HG03378 (cell line): ENCODE data around the gene LBHD1.
"Not testable (repeated sequence)": the region's sequence is repeated elsewhere in the genome, so short reads cannot be mapped to it uniquely, and the experiment has no call there.

ENCODE experiments used
- ATAC-seq: cut with Tn5 transposase; IDR thresholded peaks from one replicate; pipeline ENCODE4 v1.9.1; 2021; ENCODE audit warnings: mild to moderate bottlenecking, moderate library complexity; ENCODE audit not compliant: unreplicated experiment

Gene LBHD1

DNA sequence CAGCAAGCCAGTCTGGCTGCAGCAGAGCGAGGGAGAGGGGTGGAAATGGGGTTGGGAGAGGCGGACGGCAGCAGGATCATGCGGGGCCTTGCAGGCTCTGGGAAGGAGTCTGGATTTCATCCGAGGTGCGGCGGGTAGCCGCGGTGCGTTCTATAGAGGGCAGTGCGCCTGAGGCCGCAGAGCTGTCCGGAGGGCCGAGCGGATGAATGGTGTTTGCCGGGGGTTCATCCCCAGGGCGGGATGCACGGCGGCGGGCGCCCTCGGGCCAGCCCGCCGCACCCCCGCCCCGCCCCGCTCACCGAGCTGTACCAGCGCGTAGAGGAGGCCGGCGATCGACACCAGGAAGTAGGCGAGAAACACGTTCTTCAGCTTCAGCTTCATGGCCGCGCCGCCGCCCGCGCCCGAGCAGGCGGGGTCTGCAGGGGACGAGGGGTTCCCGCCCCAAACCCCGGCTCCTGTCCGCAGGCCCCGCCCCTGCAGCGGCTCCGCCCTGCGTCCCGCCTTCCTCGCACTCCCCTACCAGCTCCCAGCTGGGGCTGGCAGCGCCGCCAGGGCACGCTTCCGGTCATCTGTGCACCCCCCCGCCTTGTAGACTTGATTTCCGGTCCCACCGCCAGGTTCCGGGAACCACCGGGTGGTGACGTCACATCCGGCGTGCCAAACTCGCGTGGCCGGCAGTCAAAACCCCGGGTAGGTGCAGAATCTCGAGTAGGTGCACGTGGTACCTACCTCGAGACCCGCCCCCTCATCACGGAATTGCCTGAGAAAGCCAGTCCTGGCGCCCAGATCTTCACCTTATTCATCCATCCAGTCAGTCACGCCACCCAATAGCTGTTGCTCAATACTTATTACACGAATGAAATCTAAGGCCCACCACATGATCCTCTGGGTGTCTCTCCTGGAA is 50.2 kb downstream of the LBHD1 start, which contains the start of gene B3GAT3:
TSS of gene B3GAT3 (minus strand) at position 420 of the 904 bp plus-strand sequence. CDS start at position 381, 39 bp downstream.
- peak; percentile 87 for ATAC-seq

DNA sequence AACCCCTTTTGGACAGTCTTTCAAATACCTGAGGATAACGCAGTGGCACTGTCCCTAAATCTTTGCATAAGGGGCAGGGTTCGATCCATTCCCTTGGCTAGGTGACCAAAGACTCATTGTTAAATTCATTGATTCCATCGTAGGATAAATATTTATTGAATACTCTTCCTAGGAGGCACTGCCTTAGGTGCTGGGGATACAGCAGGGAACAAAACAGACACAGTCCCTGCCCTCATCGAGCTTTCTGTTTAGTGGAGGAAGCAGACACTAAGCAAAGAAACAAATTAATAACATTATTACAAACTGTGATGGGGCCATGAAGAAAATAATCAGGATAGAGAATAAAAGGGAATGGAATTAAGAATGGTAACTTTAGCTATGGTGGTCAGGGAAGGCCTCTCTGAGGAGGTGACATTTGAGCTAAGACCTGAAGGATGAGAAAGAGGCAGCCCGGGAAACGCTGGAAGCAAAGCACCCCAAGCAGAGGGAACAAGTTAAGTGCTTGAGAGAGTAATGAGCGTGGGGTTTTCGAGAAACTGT is 51.0 kb downstream of the LBHD1 start:
- ATAC-seq: no peak

DNA sequence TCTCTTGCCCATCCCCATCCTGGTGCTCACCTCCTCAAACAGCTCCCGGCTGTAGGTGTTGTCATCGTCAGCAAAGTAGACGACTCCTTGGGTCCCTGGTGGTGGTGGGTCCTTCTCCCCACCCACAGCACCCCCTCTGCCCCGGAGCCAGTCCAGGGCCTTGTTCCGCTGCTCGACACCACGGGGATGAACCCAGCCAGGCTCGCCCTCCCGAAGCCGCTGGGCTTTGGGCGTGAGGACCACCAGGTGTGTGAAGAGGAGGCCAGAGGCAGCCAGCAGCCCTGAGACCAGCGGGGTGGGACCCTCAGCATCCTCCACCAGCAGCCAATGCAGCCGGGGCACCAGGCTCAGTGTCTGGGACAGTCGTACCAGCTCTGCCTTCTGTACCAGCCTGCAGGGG is 55.1 kb downstream of the LBHD1 start:
- not testable (repeated sequence) for ATAC-seq

DNA sequence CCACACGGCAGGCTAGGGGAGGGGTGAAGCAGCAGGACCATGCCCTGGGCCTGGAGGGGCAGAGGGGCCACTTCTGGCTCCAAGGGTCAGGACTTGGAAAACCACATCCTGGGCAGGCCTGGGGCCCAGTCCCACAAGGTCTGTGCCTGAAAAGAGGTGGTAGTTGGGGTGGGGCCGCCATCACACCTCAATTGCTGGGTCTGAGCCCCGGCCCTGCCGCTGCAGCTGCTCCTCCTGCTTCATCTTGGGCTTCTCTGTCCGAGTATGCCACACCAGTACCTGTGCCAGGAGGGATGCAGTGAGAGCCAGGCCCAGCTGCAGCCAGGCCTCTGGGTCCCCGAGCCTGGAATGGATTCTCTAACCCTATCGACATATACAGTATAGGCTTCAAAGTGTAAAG is 56.5 kb downstream of the LBHD1 start:
- no peak for ATAC-seq

DNA sequence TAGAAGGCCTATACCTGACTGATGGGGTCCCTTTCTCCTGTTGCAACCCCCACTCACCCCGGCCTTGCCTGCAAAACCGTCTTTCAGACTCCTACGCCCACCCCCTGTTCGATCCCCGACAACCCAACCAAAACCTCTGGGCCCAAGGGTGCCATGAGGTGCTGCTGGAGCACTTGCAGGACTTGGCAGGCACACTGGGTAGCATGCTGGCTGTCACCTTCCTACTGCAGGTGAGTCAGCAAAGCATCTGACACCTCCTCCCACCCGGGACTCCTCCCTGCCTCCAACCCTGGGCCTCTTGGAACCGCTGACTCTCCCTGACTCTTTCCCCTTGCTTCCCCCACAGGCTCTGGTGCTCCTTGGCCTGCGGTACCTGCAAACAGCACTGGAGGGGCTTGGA is 57.8 kb downstream of the LBHD1 start:
- ATAC-seq: no peak

DNA sequence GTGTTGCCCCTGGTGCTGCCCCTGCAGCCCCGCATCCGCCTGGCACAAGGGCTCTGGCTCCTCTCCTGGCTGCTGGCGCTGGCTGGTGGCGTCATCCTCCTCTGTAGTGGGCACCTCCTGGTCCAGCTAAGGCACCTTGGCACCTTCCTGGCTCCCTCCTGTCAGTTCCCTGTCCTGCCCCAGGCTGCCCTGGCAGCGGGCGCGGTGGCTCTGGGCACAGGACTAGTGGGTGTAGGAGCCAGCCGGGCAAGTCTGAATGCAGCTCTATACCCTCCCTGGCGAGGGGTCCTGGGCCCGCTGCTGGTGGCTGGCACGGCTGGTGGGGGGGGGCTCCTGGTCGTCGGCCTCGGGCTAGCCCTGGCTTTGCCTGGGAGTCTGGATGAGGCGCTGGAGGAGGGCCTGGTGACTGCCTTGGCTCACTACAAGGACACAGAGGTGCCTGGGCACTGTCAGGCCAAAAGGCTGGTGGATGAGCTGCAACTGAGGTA is 58.7 kb downstream of the LBHD1 start:
- no peak for ATAC-seq
